Activated T-helper 17 cell treated with anti-CD3 and anti-CD28 coated beads, Interleukin-2, amount 50 U/mL, for 72 hours (primary cell): Measurements from ENCODE around the gene ZNF32. TPM values are rescaled to one million over a fixed set of nuclear protein-coding genes. Genes with fewer than 3 reads are reported as not detected.

Experiments used
- ATAC-seq: fragments of 150-1000 bp; cut with Tn5 transposase; replicated peaks from 2 replicates; pipeline ENCODE4 v1.10.0; 2021; ENCODE audit warnings: mild to moderate bottlenecking, moderate library complexity
- H3K27ac Mint-ChIP-seq: one replicate; pipeline ENCODE4 v1.8.0; 2022; ENCODE audit warnings: mixed read lengths
- H3K27me3 Mint-ChIP-seq: one replicate; pipeline ENCODE4 v1.8.0; 2022; ENCODE audit warnings: mixed read lengths
- H3K36me3 Mint-ChIP-seq: one replicate; pipeline ENCODE4 v1.8.0; 2022; ENCODE audit warnings: low read depth, mild to moderate bottlenecking, mixed read lengths
- H3K4me1 Mint-ChIP-seq: one replicate; pipeline ENCODE4 v1.8.0; 2022; ENCODE audit warnings: mixed read lengths
- H3K4me3 Mint-ChIP-seq: one replicate; pipeline ENCODE4 v1.8.0; 2022; ENCODE audit warnings: mild to moderate bottlenecking, mixed read lengths
- H3K9me3 Mint-ChIP-seq: one replicate; pipeline ENCODE4 v1.8.0; 2022; ENCODE audit warnings: mixed read lengths
- total RNA-seq, 2 donors: library from RNA; stranded (reverse); gene quantifications; one replicate each; pipeline ENCODE4 v1.2.3, GENCODE V29; 2022

ZNF32 gene
- total RNA-seq, 2 donors from 2014 or later = 6.5 to 7.9 TPM

GRCh38 chr10:43671659-43672531 lies 23.2 kb upstream of the ZNF32 start:
- H3K36me3 Mint-ChIP-seq = no peaks in the 10 kb centered on the region
- peak; percentile 72 for ATAC-seq
- H3K4me1 Mint-ChIP-seq = no peaks in the 10 kb centered on the region
- no peak overlapping the region for H3K4me3 Mint-ChIP-seq
- H3K27me3 Mint-ChIP-seq = peaks cover 35% of the 10 kb centered on the region
- H3K27ac Mint-ChIP-seq = no peak overlapping the region
- H3K9me3 Mint-ChIP-seq = no peaks in the 10 kb centered on the region

- Mint-ChIP-seq H3K36me3 (no peaks in the 10 kb centered on the region), H3K9me3 (no peaks in the 10 kb centered on the region), H3K4me3 (no peak overlapping the region), H3K4me1 (no peaks in the 10 kb centered on the region), H3K27ac (no peak overlapping the region), H3K27me3 (peaks cover 43% of the 10 kb centered on the region)
- ATAC-seq = no peak
Observed at GRCh38 chr10:43669386-43669785, 20.7 kb upstream of the ZNF32 start.

- Mint-ChIP-seq H3K4me3 (no peak overlapping the region), H3K27me3 (peaks cover 40% of the 10 kb centered on the region), H3K4me1 (no peaks in the 10 kb centered on the region), H3K27ac (no peak overlapping the region), H3K36me3 (no peaks in the 10 kb centered on the region), H3K9me3 (no peaks in the 10 kb centered on the region)
- no peak for ATAC-seq
Observed at GRCh38 chr10:43667761-43668386, 19.2 kb upstream of the ZNF32 start.

- ATAC-seq = no peak
- no peak overlapping the region for H3K27ac Mint-ChIP-seq
- no peaks in the 10 kb centered on the region for H3K36me3 Mint-ChIP-seq
- H3K4me1 Mint-ChIP-seq = no peaks in the 10 kb centered on the region
- H3K27me3 Mint-ChIP-seq = peaks cover 40% of the 10 kb centered on the region
- H3K9me3 Mint-ChIP-seq = no peaks in the 10 kb centered on the region
- H3K4me3 Mint-ChIP-seq = no peak overlapping the region
Observed at GRCh38 chr10:43667317-43667731, 18.6 kb upstream of the ZNF32 start.

GRCh38 chr10:43666552-43666951 lies 17.9 kb upstream of the ZNF32 start:
- Mint-ChIP-seq H3K36me3 (no peaks in the 10 kb centered on the region), H3K27ac (no peak overlapping the region), H3K4me3 (no peak overlapping the region), H3K9me3 (peaks cover 4% of the 10 kb centered on the region), H3K27me3 (peaks cover 42% of the 10 kb centered on the region), H3K4me1 (no peaks in the 10 kb centered on the region)
- no peak for ATAC-seq

- Mint-ChIP-seq H3K27me3 (peaks cover 35% of the 10 kb centered on the region), H3K4me3 (no peak overlapping the region), H3K36me3 (no peaks in the 10 kb centered on the region), H3K4me1 (no peaks in the 10 kb centered on the region), H3K27ac (no peak overlapping the region), H3K9me3 (peaks cover 4% of the 10 kb centered on the region)
- no peak for ATAC-seq
Observed at GRCh38 chr10:43665054-43665453, 16.4 kb upstream of the ZNF32 start.

GRCh38 chr10:43658227-43658626 lies 9.5 kb upstream of the ZNF32 start:
- peaks cover 4% of the 10 kb centered on the region for H3K9me3 Mint-ChIP-seq
- H3K4me3 Mint-ChIP-seq = no peak overlapping the region
- no peaks in the 10 kb centered on the region for H3K4me1 Mint-ChIP-seq
- peaks cover 26% of the 10 kb centered on the region for H3K27me3 Mint-ChIP-seq
- H3K36me3 Mint-ChIP-seq = no peaks in the 10 kb centered on the region
- ATAC-seq = no peak
- no peak overlapping the region for H3K27ac Mint-ChIP-seq

GRCh38 chr10:43655311-43655710 lies 6.6 kb upstream of the ZNF32 start:
- no peaks in the 10 kb centered on the region for H3K36me3 Mint-ChIP-seq
- peaks cover 20% of the 10 kb centered on the region for H3K27me3 Mint-ChIP-seq
- H3K4me1 Mint-ChIP-seq = no peaks in the 10 kb centered on the region
- no peak for ATAC-seq
- H3K4me3 Mint-ChIP-seq = no peak overlapping the region
- H3K27ac Mint-ChIP-seq = no peak overlapping the region
- no peaks in the 10 kb centered on the region for H3K9me3 Mint-ChIP-seq

- no peak for ATAC-seq
- no peaks in the 10 kb centered on the region for H3K9me3 Mint-ChIP-seq
- peaks cover 4% of the 10 kb centered on the region for H3K4me1 Mint-ChIP-seq
- no peak overlapping the region for H3K27ac Mint-ChIP-seq
- H3K27me3 Mint-ChIP-seq = peaks cover 18% of the 10 kb centered on the region
- no peak overlapping the region for H3K4me3 Mint-ChIP-seq
- no peaks in the 10 kb centered on the region for H3K36me3 Mint-ChIP-seq
Observed at GRCh38 chr10:43653746-43654145, 5.1 kb upstream of the ZNF32 start.

- peak overlapping the region; percentile 93 for H3K4me3 Mint-ChIP-seq
- ATAC-seq = peak; percentile 1
- H3K36me3 Mint-ChIP-seq = peaks cover 26% of the 10 kb centered on the region
- peak overlapping the region; percentile 90 for H3K27ac Mint-ChIP-seq
- H3K4me1 Mint-ChIP-seq = peaks cover 4% of the 10 kb centered on the region
- peaks cover 19% of the 10 kb centered on the region for H3K9me3 Mint-ChIP-seq
- H3K27me3 Mint-ChIP-seq = peaks cover 4% of the 10 kb centered on the region
Observed at GRCh38 chr10:43649185-43649523, 473 bp upstream of the ZNF32 start.

GRCh38 chr10:43648095-43648397 lies 635 bp downstream of the ZNF32 start:
- peaks cover 23% of the 10 kb centered on the region for H3K9me3 Mint-ChIP-seq
- peaks cover 37% of the 10 kb centered on the region for H3K36me3 Mint-ChIP-seq
- no peaks in the 10 kb centered on the region for H3K27me3 Mint-ChIP-seq
- H3K4me1 Mint-ChIP-seq = peaks cover 4% of the 10 kb centered on the region
- peak overlapping the region; percentile 93 for H3K4me3 Mint-ChIP-seq
- H3K27ac Mint-ChIP-seq = peak overlapping the region; percentile 56
- ATAC-seq = no peak

GRCh38 chr10:43647576-43647975 lies 1.1 kb downstream of the ZNF32 start:
- Mint-ChIP-seq H3K4me3 (peak overlapping the region; percentile 93), H3K36me3 (peaks cover 42% of the 10 kb centered on the region), H3K27ac (peak overlapping the region; percentile 56), H3K4me1 (peaks cover 4% of the 10 kb centered on the region), H3K27me3 (no peaks in the 10 kb centered on the region), H3K9me3 (peaks cover 23% of the 10 kb centered on the region)
- no peak for ATAC-seq

- H3K27ac Mint-ChIP-seq = no peak overlapping the region
- H3K36me3 Mint-ChIP-seq = peaks cover 42% of the 10 kb centered on the region
- H3K4me1 Mint-ChIP-seq = peaks cover 4% of the 10 kb centered on the region
- H3K4me3 Mint-ChIP-seq = no peak overlapping the region
- no peak for ATAC-seq
- H3K27me3 Mint-ChIP-seq = no peaks in the 10 kb centered on the region
- peaks cover 23% of the 10 kb centered on the region for H3K9me3 Mint-ChIP-seq
Observed at GRCh38 chr10:43645866-43646265, 2.8 kb downstream of the ZNF32 start.

- Mint-ChIP-seq H3K27me3 (no peaks in the 10 kb centered on the region), H3K9me3 (peaks cover 24% of the 10 kb centered on the region), H3K36me3 (peaks cover 42% of the 10 kb centered on the region), H3K4me3 (no peak overlapping the region), H3K27ac (no peak overlapping the region), H3K4me1 (peaks cover 4% of the 10 kb centered on the region)
- ATAC-seq = no peak
Observed at GRCh38 chr10:43644252-43644651, 4.4 kb downstream of the ZNF32 start.

GRCh38 chr10:43640603-43641002 lies 8.1 kb downstream of the ZNF32 start:
- ATAC-seq = no peak
- H3K27ac Mint-ChIP-seq = no peak overlapping the region
- peaks cover 30% of the 10 kb centered on the region for H3K36me3 Mint-ChIP-seq
- no peaks in the 10 kb centered on the region for H3K4me1 Mint-ChIP-seq
- H3K9me3 Mint-ChIP-seq = peaks cover 30% of the 10 kb centered on the region
- H3K27me3 Mint-ChIP-seq = no peaks in the 10 kb centered on the region
- no peak overlapping the region for H3K4me3 Mint-ChIP-seq
